IPS DF 6.9 (cell line): ENCODE measurements around the gene CCDC85C.
"Not testable (repeated sequence)": the region's sequence is repeated elsewhere in the genome, so short reads cannot be mapped to it uniquely, and the experiment has no call there.

Experiments used
- DNase-seq: peaks from one replicate; pipeline ENCODE4 v3.0.0-alpha.2; 2013; ENCODE audit warnings: low read depth, low spot score
- H3K27ac ChIP-seq: one replicate; pipeline ENCODE4 v1.5.1; 2013; ENCODE audit warnings: low read length, control low read depth
- H3K27me3 ChIP-seq: 2 replicates; pipeline ENCODE4 v1.6.1; 2013; ENCODE audit warnings: mild to moderate bottlenecking, low read length; ENCODE audit not compliant: control insufficient read depth, insufficient read depth
- H3K36me3 ChIP-seq: 2 replicates; pipeline ENCODE4 v1.6.1; 2013; ENCODE audit warnings: low read length; ENCODE audit not compliant: control insufficient read depth, insufficient read depth
- H3K4me1 ChIP-seq: 2 replicates; pipeline ENCODE4 v1.6.1; 2013; ENCODE audit warnings: low read length; ENCODE audit not compliant: control insufficient read depth, insufficient read depth
- H3K4me3 ChIP-seq: 2 replicates; pipeline ENCODE4 v1.5.1; 2013; ENCODE audit warnings: mild to moderate bottlenecking, low read length
- H3K9me3 ChIP-seq: 2 replicates; pipeline ENCODE4 v1.6.1; 2013; ENCODE audit warnings: low read length, inconsistent platforms; ENCODE audit not compliant: control insufficient read depth, insufficient read depth
- WGBS: extraction: QIAGEN DNeasy Blood & Tissue Kit; methylation state at CpG from one replicate; pipeline ENCODE4 v1.1.7; 2013; ENCODE audit warnings: mixed read lengths, missing lambda C conversion rate; ENCODE audit not compliant: insufficient read length, insufficient coverage; 5-methylcytosine and 5-hydroxymethylcytosine counted together

CCDC85C gene

DNA sequence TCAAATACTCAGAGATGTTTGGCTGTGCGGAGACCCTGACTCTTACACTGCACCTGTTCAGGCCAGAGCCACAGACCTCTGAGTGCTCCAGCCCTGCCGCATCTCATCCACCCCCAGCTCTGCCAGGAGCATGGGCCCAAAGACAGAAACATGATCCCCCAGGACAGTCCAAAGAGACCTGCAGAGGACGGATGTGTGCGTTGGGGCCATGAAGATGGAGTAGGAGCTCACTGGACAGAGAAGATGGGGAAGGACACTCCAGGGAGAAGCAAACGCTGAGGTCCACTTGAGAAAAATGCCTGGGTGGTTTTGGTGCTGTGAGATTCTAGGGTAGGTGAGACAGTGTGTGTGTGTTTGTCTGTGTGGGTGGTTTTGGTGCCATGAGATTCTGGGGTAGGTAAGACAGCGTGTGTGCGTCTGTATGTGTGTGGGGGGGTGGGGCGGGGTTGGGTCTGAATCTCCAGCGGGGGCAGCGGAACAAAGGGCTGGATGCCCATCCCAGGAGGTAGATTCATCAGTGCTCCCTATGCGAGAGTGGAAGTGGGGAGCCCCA lies 40.1 kb upstream of the CCDC85C start:
- peak overlapping the region; percentile 49; the same call in 1 of the 2 replicates for H3K4me3 ChIP-seq

DNA sequence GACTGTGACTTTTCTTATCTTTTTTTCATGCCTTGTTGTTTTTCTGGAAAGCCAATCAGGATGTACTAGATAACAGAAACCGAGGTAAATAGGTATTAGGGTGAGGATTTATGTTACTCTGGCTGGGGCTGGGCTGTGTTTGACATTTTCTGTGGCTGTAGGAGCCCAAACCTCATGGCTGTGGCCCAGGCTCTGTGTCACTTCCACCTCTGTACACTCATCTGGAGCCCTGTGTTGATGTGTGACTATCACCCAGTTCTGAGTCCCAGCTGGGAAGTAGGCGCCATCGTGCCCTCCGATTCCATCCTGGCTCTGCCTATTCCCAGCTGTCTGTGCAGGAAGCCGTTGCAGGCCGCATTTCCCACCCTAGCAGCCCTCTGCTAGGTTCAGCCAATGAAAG lies 39.3 kb upstream of the CCDC85C start:
- peaks cover 4% of the 10 kb centered on the region for H3K4me1 ChIP-seq
- no peaks in the 10 kb centered on the region for H3K36me3 ChIP-seq
- H3K27me3 ChIP-seq: peaks cover 5% of the 10 kb centered on the region; the same call in 1 of the 2 replicates
- no peak for DNase-seq
- no CpG with 5 or more reads among the region's 6 CpGs for WGBS
- H3K27ac ChIP-seq: no peak overlapping the region
- no peaks in the 10 kb centered on the region for H3K9me3 ChIP-seq
- no peak overlapping the region for H3K4me3 ChIP-seq

More for the DNA sequence above, 40.1 kb upstream of the CCDC85C start:
- Histone ChIP-seq H3K9me3 (no peaks in the 10 kb centered on the region), H3K27me3 (peaks cover 5% of the 10 kb centered on the region; the same call in 1 of the 2 replicates), H3K27ac (no peak overlapping the region), H3K4me1 (peaks cover 4% of the 10 kb centered on the region), H3K36me3 (no peaks in the 10 kb centered on the region)
- WGBS: no CpG with 5 or more reads among the region's 11 CpGs
- no peak for DNase-seq

DNA sequence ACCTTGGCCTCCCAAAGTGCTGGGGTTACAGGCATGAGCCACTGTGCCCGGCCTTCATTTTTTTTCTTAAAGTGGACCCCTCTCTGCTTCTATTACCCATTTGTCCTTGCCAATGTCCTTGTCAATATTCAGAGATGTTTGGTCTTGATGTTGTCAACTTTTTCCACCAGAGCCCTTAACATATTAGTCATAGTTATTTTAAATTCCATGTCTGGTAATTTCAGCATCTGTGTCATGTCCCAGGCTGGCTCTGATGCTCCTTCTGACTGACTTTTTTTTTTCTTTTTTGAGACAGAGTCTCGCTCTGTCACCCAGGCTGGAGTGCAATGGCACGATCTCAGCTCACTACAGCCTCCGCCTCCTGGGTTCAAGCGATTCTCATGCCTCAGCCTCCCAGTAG lies 38.8 kb upstream of the CCDC85C start:
- not testable (repeated sequence) for H3K9me3 ChIP-seq
- no CpG with 5 or more reads among the region's 5 CpGs for WGBS

DNA sequence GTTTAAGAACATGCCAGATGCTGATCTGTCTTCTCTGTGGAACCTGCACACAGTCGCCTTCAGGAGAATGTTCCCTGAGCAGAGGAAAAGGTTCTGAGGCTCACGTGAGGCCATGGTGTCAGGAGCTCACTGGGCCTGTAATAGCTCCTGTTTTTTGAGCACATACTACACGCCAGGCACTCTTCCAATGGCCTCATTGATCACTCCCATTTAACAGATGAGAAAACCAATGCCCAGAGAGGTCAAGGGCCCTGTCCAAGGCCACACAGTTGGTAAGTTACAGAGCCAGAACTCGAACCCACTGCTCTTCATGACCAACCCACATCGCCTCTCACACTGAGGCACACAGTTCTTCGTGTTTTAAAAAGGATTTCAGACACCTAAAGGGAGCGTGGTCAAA lies 33.6 kb upstream of the CCDC85C start:
- no peaks in the 10 kb centered on the region for H3K27me3 ChIP-seq
- no CpG with 5 or more reads among the region's 7 CpGs for WGBS
- DNase-seq: no peak
- no peaks in the 10 kb centered on the region for H3K9me3 ChIP-seq
- H3K27ac ChIP-seq: no peak overlapping the region
- no peaks in the 10 kb centered on the region for H3K36me3 ChIP-seq
- H3K4me1 ChIP-seq: no peaks in the 10 kb centered on the region
- H3K4me3 ChIP-seq: no peak overlapping the region

More for the DNA sequence above, 38.8 kb upstream of the CCDC85C start:
- H3K27me3 ChIP-seq, H3K36me3 ChIP-seq, H3K4me1 ChIP-seq, H3K4me3 ChIP-seq, H3K27ac ChIP-seq, DNase-seq: not testable (repeated sequence)

DNA sequence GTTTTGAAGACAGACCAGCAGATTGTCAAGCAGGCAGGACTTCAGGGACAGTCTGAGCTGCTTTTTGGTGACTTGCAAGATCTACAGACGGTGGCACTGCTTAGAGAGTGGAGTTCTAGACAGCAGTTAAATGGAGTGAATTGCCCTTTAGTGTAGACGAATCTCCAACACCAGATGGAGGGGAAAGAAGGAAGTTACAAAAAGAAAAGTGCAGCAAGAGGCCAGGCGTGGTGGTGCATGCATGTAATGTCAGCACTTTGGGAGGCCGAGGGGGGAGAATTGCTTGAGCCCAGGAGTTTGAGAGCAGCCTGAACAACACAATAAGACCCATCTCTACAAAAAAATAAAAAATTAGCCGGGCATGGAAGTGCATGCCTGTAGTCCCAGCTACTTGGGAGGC lies 32.5 kb upstream of the CCDC85C start:
- DNase-seq: no peak
- no peak overlapping the region for H3K27ac ChIP-seq
- WGBS: no CpG with 5 or more reads among the region's 5 CpGs
- H3K4me1 ChIP-seq: no peaks in the 10 kb centered on the region
- H3K27me3 ChIP-seq: no peaks in the 10 kb centered on the region
- H3K4me3 ChIP-seq: no peak overlapping the region
- no peaks in the 10 kb centered on the region for H3K36me3 ChIP-seq
- no peaks in the 10 kb centered on the region for H3K9me3 ChIP-seq

DNA sequence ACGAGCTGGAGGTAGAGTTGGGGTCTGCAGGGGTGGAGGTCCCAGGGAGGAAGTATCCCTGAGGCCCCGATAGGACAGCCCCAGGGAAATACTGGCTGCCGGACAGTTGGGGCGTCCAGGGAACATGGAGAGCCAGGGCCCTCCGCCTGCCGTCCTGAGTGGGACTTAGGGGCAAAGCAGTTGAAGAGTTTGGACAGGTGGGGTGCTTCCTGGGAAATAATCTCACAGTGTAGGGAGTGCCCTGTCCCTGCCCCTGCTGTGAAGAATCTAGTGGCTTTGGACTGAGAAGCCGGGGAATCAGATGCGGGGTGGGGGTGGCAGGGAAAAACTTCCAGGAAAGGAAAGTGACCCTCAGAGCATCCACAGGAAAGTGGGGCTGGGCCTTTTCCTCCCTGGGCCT lies 31.1 kb upstream of the CCDC85C start:
- DNase-seq: no peak
- Histone ChIP-seq H3K36me3 (no peaks in the 10 kb centered on the region), H3K4me3 (no peak overlapping the region), H3K27me3 (no peaks in the 10 kb centered on the region), H3K9me3 (no peaks in the 10 kb centered on the region), H3K27ac (no peak overlapping the region), H3K4me1 (no peaks in the 10 kb centered on the region)
- WGBS: no CpG with 5 or more reads among the region's 8 CpGs

DNA sequence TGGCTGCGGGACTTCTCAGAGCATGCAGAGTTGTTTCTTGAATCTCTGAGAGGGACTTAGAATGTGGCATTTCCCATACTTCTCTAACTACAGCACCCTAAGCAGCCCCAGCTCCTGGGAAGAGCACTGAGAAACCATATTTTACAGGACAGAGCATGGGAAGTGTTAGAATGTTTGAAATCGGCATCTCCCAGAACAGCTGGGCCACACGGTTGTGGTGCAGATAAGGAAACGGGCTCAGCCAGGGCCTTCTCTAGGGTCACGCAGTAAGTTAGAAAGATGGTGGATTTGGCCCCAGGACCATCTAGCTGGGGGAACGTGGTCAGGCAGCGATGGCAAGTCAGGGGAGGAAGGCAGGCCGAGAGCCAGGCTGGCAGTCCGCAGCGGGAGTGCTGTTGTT lies 30.4 kb upstream of the CCDC85C start:
- no peaks in the 10 kb centered on the region for H3K4me1 ChIP-seq
- no peak overlapping the region for H3K27ac ChIP-seq
- no peaks in the 10 kb centered on the region for H3K9me3 ChIP-seq
- H3K27me3 ChIP-seq: no peaks in the 10 kb centered on the region
- no peak for DNase-seq
- no CpG with 5 or more reads among the region's 10 CpGs for WGBS
- no peak overlapping the region for H3K4me3 ChIP-seq
- H3K36me3 ChIP-seq: no peaks in the 10 kb centered on the region

DNA sequence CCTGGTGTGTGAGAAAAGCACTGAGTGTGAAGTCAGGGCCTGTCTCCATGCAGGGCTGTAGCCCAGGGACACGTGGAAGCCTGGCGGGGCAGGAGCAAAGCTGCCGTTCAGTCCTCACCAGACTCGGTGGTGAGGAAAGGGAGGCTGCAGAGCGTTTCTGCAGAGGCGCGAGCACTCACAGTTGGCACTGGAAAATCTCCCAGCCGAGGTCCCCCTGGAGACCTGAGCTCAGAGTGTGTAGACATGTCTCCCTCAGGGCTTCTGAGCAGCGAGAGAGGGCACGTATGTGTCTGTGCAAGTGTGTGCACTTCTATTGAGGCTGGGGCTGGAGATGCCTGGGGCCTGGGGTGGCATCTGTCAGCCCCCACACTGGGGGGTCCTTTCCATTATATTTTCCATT lies 29.9 kb upstream of the CCDC85C start:
- WGBS: no CpG with 5 or more reads among the region's 10 CpGs
- DNase-seq: no peak
- Histone ChIP-seq H3K4me3 (no peak overlapping the region), H3K4me1 (peaks cover 1% of the 10 kb centered on the region; the same call in 1 of the 2 replicates), H3K27me3 (no peaks in the 10 kb centered on the region), H3K36me3 (no peaks in the 10 kb centered on the region), H3K9me3 (no peaks in the 10 kb centered on the region), H3K27ac (no peak overlapping the region)

DNA sequence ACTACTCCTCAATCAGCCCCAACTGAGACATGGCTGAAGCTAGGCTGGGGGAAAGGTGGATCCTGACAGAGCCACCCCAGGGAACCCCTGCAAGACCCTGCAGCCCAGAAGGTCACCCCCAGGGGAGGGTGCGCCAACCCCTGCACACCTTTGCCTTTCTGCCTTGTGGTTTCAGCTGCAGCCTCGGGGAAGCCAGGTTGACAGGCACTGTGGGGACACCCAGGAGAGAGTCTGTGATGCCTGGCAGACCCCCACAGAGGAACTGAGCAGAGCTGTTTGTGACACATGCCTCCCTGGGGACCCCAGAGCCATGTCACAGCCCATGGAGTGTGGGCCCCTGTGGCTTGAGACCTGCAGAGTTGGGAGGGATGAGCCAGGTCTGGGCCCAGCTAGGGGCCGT lies 29.1 kb upstream of the CCDC85C start:
- H3K4me1 ChIP-seq: peaks cover 1% of the 10 kb centered on the region; the same call in 1 of the 2 replicates
- H3K36me3 ChIP-seq: no peaks in the 10 kb centered on the region
- WGBS: no CpG with 5 or more reads among the region's 3 CpGs
- H3K27me3 ChIP-seq: no peaks in the 10 kb centered on the region
- DNase-seq: no peak
- no peaks in the 10 kb centered on the region for H3K9me3 ChIP-seq
- H3K27ac ChIP-seq: no peak overlapping the region
- H3K4me3 ChIP-seq: no peak overlapping the region

DNA sequence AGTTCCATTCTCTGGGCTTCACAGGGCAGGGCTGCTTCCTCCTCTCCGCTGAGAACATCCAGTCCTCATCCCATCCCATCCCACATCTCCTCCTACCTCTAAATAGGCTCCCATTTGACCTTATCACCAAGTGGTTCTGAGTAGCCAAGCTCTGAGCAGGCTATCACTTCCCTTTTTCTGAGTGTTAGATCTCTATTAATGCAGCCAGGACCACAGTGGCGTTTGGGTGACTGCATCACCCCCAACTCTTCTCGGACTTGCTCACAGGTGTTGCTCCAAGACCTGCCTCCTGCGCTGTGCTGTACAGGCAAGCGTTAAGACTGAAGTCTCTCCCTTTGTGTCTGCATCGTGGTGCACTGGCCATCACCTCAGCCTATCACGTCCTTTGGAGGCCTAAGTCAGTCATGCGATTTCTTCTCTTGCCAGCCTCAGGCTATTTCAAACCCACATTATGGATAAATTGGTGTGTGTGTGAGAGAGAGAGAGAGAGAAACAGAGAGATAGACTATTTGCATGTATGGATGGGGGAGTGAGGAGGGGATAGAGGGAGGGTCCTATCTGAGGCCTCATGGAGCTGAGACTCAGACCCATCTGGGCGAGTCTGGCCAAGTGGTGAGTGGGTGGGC lies 28.5 kb upstream of the CCDC85C start:
- DNase-seq: no peak
- Histone ChIP-seq H3K9me3 (no peaks in the 10 kb centered on the region), H3K4me3 (no peak overlapping the region), H3K36me3 (no peaks in the 10 kb centered on the region), H3K27me3 (no peaks in the 10 kb centered on the region), H3K27ac (no peak overlapping the region), H3K4me1 (peaks cover 1% of the 10 kb centered on the region; the same call in 1 of the 2 replicates)
- WGBS: no CpG with 5 or more reads among the region's 9 CpGs

DNA sequence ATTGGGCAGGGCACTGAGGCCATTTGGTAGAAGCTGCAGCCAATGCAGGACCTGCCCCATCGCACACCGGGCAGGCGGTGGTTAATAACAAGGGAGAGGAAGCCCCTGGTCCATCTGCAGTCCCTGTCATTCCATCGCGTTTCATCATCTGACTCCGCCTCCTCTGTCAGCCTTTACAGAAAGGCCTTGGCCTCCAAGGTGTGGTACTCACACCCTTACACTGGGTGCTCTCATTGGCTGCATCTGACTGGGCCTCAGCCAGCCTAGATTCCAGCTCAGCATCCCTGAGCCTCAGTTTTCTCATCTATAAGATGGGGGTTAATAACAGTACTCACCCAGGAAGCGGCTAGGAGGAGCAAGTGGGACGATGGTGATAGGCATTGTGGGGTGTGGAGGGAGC lies 26.2 kb upstream of the CCDC85C start:
- Histone ChIP-seq H3K36me3 (no peaks in the 10 kb centered on the region), H3K4me1 (peaks cover 1% of the 10 kb centered on the region; the same call in 1 of the 2 replicates), H3K4me3 (no peak overlapping the region), H3K27ac (no peak overlapping the region), H3K27me3 (no peaks in the 10 kb centered on the region), H3K9me3 (no peaks in the 10 kb centered on the region)
- DNase-seq: no peak
- WGBS: no CpG with 5 or more reads among the region's 8 CpGs
